CD4-positive, alpha-beta T cell treated with Interferon gamma for 1 hour (primary cell): ENCODE results near the gene PFN1.
"Not testable (repeated sequence)": the region's sequence is repeated elsewhere in the genome, so short reads cannot be mapped to it uniquely, and the experiment has no call there.

ENCODE experiments used
- DNase-seq: peaks from one replicate; pipeline ENCODE4 v3.0.0-alpha.2; 2020

The PFN1 gene

DNA sequence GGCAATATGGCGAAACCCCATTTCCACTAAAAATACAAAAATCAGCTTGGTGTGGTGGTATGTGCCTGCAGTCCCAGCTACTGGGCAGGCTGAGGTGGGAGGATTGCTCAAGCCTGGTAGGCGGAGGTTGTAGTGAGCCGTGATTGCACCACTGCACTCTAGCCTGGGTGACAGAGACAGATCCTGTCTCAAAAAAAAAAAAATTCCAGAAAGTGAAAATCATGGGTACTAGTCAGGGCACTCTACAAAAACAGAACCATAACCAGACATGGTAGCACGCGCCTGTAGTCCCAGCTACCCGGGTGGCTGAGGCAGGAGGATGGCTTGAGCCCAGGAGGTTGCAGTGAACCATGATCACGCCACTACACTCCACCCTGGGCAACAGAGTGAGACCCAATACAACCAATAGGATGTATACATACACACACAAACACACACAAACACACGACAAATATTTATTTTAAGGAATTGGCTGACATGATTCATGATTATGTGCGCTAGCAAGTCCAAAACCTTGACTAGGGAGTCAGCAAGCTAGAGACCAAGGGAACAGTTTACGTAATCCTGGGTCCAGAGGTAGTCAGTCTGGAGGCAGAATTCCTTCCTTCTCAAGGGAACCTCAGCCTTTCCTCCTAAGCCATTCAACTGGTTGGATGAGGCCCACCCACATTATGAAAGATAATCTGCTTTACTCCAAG, 27.8 kb downstream of the PFN1 start:
- peak; percentile 38 for DNase-seq

DNA sequence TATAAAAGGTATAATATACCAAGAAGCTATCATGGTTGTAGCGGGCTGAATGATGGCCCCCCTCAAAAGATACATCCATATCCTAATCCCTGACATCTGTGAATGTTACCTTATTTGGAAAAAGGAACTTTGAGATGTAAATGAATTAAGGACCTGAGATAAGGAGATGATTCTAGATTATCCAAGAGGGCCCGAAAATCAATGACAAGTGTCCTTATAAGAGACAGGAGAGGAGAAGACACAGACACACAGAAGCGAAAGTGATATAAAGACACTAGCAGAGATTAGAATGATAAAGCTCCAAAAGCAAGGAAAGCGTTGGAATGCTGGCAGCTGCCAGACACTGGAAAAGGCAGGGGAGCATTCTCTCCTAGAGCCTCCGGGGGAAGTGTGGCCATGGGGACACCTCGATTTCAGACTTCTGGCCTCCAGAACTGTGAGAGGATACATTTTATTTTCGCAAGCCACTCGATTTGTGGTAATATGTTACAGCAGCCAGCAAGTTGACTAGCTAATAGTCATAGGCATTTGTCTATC, 28.8 kb downstream of the PFN1 start:
- DNase-seq = no peak

DNA sequence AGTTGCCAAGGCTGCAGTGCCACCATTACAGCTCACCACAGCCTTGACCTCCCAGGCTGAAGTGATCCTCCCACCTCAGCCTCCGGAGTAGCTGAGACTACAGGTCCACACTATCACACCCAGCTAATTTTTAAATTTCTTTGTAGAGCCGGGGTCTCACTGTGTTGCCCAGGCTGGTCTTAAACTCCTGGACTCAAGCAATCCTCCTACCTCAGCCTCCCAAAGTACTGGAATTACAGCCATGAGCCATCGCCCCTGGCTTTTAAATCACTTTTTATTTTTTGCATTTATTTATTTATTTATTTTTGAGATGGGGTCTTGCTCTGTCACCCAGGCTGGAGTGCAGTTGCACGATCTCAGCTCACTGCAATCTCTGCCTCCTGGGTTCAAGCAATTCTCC, 33.8 kb downstream of the PFN1 start:
- DNase-seq = not testable (repeated sequence)

DNA sequence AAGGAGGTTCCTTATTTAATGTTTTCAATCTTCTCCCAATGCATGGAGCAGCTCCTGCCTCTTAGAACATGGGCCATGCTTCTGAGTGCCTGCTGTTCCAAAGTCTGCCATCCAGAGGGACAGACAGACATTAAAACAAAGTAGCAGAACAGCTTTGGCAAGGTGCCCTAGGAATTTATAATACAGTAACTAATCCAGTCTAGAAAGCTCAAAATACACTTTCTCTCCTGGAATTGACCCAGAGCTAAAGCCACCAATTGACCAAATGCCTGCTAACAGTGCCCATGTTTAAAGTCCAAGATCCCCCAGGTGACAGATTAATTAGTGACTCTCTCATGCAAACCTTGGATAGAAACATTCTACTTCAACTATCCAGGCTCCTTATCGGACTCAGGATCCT, 34.3 kb downstream of the PFN1 start:
- DNase-seq = no peak

DNA sequence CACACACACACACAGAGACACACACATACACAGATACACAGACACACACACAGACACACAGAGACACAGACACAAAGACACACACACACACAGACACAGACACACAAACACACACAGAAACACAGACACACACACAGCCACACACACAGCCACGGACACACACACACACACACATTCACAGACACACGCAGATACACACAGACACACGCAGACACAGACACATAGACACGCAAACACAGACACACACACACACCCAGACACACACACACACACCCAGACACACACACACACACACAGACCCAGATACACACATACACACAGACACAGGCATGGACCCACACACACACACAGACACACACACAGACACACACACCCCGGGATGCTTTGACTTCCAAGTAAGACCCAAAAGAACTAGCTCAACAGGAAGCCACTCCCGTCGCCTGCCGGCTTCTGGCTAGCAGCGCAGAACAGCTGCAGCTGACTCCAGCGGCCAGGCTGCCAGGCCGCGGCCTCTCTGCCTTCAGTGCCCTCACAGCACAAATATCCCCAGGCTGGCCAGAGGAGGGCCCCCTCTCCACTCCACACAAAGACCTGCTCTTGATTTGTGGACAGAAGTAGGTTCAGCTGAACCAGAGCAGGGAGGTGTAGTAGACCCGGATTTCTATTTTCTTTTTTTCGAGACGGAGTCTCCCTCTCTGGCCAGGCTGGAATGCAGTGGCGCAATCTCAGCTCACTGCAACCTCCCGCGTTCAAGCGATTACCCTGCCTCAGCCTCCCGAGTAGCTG, 39.4 kb downstream of the PFN1 start:
- peak; percentile 84 for DNase-seq

DNA sequence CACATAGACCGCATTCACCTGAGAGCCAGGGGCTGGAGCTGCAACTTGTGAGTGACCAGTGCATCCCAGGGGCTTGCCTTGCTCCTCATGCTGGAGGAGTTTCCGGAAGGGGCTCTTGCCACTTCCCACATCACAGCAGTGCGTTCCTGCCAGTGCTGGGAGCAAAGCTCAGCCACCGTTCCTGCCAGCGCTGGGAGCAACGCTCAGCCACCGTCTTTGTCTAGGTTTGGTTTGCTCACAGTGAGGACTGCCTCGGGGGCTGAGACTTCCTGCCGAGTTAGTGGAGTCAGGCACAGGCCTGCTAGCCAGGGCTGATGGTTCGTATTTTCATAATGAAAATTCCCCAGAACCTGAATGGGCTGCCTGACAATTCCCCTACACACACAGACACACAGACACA, 40.0 kb downstream of the PFN1 start:
- no peak for DNase-seq

DNA sequence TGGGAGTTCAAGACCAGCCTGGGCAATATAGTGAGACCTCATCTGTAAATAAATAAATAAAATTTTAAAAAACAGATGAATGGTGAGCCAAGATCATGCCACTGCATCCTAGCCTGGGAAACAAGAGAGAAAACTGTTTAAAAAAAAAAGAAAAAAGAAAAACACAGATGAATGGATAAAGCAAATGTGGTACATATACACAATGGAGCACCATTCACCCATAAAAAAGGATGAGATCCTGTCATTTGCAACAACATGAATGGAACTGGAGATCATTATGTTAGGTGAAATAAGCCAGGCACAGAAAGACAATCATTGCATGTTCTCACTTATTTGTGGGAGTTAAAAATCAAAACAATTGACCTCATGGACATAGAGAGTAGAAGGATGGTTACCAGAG, 41.7 kb downstream of the PFN1 start:
- DNase-seq = not testable (repeated sequence)

DNA sequence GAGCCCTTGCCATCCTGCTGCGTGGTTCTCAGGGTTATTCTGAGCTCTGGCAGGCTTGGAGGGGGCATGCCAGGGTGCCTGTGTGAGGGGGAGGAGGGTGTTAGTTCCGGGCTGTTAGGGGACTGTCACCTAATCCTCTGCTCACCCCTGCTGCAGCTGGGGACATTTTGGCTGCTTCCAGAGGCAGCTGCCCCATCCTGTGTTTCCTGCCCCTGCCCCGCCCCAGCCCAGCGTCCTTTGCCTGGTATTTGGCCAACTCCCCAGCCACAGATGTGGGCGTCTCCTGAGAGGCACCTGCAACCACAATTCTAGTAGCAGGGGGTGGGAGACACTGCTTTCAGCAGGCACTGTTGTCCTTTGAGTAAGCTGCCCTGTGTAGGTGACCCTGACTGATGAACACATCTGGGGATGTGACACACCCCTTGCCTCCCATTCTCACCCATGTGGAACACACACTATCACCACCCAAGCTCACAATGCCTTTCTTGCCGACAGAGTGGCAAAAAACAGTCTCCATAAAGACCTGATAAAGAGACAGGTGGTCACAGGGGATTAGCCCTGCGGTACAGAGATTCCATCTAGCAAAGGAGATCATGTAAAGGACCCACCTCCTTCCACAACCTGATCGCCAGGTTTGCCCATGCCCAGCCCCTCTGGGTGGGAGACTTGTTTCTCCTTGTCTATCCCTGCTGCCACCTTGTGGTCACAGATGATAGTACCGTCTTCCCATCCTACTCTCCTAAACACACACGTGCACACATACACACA, 45.1 kb downstream of the PFN1 start, which contains the start of gene CHRNE:
Gene CHRNE, minus strand, starts transcription at position 48 of the 768 bp plus-strand sequence. Its CDS starts 35 bp downstream, at position 13.
- DNase-seq = peak; percentile 80

DNA sequence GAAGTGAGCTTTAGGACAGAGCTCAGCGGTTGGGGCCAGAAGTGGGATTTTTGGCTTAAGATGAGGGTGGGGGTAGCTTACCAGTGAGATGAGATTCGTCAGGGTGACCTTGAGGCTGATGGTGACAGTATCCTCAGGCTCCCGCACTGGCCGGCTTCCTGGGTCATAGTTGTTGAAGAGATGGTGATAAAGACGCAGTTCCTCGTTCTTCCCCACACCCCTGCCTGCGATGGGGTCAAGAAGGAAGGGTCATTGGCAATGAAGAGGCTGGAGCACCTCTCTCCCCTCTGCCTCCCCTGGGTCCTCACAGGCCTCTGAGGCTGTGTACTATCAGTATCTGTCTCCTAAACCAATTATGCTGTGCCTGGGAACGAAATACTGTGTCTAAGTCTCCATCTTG, 45.8 kb downstream of the PFN1 start:
- DNase-seq = no peak

DNA sequence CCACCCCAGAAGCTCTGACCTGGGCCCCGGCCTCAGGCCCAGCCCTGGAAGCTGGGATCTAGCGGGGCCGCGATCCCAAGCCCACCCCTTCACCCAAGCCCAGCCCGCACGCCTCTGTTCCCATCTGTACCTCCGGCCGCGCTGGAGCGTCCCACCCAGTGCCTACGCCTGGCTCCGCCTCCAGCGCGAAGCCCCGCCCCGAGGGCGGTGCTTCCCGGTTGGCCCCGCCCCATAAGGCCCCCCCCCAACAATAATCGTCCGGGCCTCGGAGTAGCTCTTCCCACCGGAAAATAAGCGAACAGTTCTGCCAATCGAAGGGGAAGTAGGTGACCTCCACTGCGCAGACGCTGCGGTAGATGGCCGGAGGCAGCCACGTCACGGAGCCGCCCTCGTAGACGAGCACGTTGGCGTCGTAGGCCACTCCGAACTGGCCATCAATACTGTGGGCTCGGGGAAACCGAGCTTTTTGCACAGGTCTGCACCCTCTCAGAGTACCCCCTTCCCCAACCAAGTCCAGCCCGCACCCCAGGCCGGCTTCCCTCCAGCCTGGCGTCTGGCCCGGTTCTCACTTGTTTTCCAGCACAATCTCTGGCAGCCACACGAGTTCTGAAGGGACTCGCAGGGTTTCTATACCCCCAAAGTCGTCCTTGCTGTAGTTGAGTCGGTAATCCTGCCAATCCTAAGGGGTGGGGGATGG, 46.5 kb downstream of the PFN1 start:
- peak; percentile 71 for DNase-seq

DNA sequence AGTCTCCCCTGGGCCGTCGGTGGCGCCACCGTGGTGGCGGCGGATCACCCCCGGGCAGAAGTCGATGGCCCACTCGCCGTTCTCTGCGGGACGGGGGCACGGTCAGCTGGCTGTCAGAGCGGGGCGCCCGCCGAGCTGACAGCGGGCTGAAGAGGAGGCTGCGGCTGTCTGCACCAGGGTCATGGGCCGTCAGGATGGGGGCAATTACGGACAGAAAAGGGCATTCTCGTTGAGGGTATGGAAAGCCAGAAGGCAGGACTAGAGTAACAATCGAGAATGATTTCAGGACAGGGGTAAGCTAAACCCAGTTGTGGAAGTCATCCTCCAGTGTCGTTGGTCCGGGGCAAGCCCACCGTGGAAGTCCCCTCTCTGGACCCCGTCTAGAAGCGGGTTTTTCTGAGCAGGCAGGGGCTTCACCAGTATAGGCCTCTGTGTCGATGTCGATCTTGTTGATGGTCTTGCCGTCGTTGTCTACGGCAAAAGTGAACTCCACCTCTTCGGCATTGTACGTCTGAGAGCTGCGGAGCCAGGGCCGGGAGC, 47.2 kb downstream of the PFN1 start:
- no peak for DNase-seq

DNA sequence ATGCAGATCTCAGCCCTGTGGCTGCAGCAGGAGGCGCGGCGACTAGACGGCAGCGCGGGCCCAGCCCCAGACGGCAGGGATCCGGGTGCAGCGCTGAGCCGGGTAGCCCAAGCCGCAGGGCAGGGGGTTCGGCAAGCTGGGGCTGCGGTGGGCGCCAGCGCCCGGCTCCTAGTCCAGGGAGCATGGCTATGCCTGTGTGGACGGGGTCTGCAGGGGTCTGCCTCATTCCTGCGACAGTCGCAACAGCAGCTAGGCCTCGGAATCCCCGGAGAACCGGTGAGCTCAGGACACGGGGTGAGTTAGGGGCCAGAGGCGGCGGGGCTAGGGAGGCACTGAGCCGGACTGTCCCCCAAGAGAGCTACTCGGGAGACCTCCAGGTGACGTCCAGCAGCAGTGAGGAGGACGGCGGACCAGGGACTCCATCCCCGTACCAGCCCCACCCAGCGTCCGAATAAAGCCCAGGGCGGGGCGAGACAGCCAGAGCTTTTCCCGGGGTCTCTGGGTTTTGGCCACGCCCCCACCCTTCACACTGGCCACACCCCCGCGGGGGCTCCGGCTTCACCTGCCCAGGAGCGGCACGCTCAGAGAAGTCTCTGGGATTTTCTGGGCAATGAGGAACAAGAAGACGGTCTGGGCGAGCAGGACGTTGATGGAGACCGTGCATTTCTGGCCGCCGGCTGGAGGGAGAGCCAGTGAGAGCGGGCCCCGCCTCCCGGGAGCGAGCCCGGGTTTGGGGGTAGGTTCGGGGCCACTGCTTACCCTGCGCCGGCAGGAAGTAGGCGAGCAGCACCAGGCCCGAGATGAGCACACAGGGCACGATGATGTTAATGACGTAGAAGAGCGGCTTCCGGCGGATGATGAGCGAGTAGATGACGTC, 47.9 kb downstream of the PFN1 start:
- DNase-seq = peak; percentile 89

DNA sequence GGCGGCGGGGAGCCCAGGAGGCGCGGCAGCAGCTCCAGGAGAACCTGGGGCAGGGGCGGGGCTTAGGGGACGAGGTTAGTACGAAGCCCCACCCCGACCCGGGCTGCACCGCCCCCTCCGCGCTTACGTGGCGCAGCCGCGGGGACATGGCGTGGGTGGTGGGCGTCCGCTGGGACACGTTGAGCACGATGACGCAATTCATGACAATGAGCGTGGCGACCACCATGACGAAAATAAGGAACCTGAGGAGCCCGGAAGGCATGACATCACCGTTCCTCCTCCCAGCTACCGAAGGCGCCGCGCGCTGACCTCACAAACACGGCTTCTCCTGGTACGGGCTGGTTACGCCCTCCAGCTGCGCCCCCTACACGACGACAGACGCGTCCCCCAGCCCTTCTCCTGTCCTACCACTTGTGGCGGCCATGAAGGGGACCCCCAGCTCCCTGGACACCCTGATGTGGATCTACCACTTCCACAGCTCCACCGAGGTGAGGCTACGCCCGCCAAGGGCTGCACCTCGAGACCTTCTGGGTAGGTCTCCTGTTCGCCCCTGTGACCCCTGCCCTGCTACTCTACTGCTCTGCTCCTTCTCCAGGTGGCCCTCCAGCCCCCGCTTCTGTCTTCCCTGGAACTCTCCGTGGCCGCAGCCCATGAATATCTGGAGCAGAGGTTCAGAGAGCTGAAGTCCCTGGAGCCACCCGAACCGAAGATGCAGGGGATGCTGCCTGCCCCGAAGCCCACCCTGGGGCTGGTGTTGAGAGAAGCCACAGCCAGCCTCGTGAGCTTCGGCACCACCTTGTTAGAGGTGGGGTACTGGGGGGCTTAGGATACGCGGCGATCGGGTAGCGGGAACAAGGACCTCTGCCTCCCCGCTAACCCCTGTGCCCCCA, 48.7 kb downstream of the PFN1 start, which contains the start of gene C17orf107:
Gene C17orf107, plus strand, starts transcription at position 196 of the 890 bp plus-strand sequence. Its CDS starts 227 bp downstream, at position 423.
- DNase-seq = peak; percentile 97

DNA sequence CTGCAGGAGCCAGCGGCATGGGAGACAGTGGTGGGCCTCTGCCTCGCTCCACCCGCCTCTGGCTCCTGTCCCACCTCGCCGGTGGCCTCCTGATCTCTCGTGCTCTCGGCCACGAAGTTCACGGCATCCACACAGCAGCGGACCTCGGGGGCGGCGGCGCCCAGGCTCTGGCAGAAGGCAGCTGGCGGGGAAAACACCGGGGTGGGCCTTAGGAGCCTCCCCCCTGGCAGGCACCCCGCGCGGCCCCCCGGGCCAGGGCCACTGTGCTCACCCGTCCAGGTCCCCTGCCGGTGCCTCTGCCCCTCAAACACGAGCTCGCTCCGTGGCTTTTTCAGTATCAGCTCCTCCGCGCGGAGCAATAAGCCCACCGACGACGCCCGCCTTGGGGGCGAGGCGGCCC, 49.4 kb downstream of the PFN1 start:
- no peak for DNase-seq

DNA sequence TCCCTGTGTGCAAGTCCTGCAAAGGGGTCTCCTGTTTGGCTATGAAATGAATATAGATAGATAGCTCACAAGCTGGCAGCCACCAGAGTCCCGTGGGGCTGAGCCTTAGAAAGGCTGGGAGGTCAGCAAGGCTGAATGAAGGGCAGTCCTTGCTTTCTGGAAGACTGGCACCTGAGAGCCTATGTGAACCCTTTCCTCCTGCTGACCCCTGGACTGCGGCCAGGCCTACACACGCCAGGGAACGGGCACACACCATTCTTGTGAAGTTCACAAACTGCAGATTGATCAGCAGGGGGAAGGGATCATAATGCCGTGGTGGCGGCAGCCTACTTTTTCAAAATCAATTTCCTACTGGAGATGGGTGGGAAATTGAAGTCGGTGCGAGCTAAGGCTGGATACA, 50.0 kb downstream of the PFN1 start:
- no peak for DNase-seq

DNA sequence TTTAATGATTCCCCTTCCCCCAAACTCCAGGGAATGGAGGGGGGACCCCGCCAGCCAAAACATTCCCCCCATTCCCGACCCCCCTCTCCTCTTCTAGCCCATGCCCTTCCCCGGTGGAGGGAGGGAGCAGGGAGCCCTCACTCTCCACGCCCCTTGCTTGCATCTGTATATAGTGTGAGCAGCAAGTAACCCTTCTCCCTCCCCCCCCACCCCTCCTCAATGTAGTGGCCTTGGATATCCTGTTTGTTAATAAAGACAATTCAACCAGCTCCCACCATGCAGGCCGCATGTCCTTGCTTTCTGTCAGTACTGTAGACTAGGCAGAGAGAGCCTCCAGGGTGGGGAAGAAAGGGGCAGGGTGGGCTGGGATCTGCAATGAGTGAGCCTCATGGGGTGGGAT, 50.5 kb downstream of the PFN1 start:
- no peak for DNase-seq

DNA sequence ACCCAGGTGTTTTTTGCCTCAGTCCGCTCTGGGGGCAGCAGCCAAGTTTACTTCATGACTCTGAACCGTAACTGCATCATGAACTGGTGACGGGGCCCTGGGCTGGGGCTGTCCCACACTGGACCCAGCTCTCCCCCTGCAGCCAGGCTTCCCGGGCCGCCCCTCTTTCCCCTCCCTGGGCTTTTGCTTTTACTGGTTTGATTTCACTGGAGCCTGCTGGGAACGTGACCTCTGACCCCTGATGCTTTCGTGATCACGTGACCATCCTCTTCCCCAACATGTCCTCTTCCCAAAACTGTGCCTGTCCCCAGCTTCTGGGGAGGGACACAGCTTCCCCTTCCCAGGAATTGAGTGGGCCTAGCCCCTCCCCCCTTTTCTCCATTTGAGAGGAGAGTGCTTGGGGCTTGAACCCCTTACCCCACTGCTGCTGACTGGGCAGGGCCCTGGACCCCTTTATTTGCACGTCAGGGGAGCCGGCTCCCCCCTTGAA, 51.1 kb downstream of the PFN1 start:
- DNase-seq = no peak

DNA sequence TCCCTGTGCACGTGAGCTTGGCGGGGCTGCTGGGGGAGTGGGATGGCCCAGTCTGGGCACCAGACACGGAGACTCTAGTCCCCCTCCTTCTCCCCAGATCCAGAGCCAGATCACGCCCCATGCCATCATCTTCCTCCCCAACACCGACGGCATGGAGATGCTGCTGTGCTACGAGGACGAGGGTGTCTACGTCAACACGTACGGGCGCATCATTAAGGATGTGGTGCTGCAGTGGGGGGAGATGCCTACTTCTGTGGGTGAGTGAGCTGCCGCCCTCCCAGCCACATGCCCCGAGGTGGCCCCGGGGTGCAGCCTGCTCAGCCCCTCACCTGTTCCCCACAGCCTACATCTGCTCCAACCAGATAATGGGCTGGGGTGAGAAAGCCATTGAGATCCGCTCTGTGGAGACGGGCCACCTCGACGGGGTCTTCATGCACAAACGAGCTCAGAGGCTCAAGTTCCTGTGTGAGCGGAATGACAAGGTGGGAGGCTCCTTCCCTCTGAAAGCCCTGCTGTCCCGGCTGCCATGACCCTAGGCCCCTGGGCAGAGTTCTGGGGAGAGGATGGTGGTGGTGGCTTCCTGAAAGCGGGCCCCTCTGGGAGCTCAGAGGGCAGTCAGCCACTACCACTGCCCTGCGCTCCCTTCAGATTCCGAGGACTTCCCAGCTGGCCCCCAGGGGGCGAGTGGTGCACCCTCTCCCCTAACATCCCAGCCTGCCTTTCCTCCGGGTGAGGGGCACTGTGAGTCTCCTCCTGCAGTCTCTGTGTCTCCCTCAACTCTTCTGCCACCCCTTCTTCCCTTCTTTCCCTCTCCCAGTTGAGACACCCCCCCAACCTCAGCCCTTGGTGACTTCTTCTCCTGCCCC, 51.8 kb downstream of the PFN1 start:
- DNase-seq = no peak
